Hepatocyte (in vitro differentiated cells): ENCODE measurements around the gene SIRPG.

ENCODE experiments used
- CTCF ChIP-seq: fragments of 200-600 bp; sonication (generic); IDR thresholded peaks from 2 replicates; pipeline ENCODE4 v1.5.1; 2016; ENCODE audit warnings: antibody characterized with exemption, mild to moderate bottlenecking; ENCODE audit not compliant: poor library complexity
- EZH2 ChIP-seq: fragments of 200-600 bp; sonication (generic); IDR thresholded peaks from 2 replicates; pipeline ENCODE4 v1.6.1; 2016; ENCODE audit warnings: antibody characterized with exemption, mild to moderate bottlenecking, borderline replicate concordance
- EZH2phosphoT487 ChIP-seq: fragments of 200-600 bp; sonication (generic); IDR thresholded peaks from one replicate; pipeline ENCODE4 v1.6.1; 2018; ENCODE audit warnings: antibody characterized with exemption, mild to moderate bottlenecking, low read depth, moderate library complexity; ENCODE audit not compliant: unreplicated experiment, severe bottlenecking

- TF ChIP-seq CTCF (no peak), EZH2 (no peak), EZH2phosphoT487 (no peak)
Measured at GRCh38 chr20:1646975-1647431, 10.6 kb downstream of the SIRPG start.
